NCI-H2107 treated with DMSO at 0.1 percent for 48 hours (cell line): Measurements from ENCODE around the gene ESRRB.

Experiments
- DNase-seq: peaks from one replicate; lab custom pipeline; 2025; ENCODE audit not compliant: unreplicated experiment; lab: John Stamatoyannopoulos, UW

ESRRB gene

GRCh38 chr14:76405627-76406026 lies 29.7 kb downstream of the ESRRB start:
- peak; percentile 54 for DNase-seq

DNA sequence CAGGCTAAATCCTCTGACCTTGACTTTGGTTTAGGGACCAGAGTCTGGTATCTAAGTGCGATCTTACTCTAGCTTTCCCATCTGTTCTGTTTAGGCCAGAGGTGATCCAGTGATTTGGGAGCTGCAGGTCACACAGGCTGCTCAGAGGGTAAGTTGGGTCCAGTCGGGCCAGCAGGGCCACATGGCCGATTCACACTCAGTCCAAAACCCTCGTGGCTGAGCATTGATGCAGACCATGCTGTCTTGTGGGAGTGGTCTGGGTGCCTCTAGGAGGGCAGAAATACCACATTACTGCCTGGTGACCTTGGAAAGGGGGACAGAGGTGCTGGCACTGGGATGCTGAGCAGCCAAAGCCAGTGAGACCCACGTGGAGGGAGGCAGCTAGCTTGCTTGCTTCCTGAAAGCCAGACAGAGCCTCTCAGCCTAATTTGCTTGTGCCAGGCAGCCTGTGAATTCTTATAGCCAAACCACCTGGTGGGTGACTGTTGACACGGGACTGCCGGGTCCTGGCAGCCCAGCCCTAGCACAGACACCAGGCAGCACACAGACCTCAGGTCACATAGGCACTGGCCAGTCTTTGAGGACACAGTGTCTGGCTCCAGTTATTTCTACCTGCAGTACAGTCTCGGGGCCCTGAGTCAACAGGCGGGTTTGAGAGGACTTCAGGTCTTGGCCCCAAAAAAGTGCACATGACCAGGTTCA lies 31.7 kb downstream of the ESRRB start:
- DNase-seq = no peak

GRCh38 chr14:76408877-76409276 lies 32.9 kb downstream of the ESRRB start:
- DNase-seq = no peak

DNA sequence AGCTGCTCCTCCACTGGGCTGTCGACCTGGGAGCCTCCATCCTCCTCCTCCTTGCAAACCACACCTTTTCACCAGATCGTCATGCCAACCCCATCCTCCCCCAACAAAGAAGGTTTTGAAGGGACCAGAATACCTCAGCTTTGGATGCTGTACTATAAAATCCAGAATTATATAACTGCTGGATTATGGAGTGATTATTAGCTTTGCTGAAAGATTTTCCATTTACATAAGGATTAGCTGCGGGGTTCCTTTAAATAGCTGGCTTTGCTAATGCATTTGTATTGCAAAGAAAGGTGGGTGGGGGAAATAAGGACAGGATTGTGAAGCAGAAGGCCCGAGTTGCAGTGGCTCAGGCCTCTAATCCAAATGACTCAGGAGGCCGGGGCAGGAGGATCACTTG lies 36.6 kb downstream of the ESRRB start:
- DNase-seq = no peak

- no peak for DNase-seq
Measured at GRCh38 chr14:76413106-76413961, 37.4 kb downstream of the ESRRB start.

GRCh38 chr14:76413962-76414600 lies 38.1 kb downstream of the ESRRB start:
- no peak for DNase-seq

DNA sequence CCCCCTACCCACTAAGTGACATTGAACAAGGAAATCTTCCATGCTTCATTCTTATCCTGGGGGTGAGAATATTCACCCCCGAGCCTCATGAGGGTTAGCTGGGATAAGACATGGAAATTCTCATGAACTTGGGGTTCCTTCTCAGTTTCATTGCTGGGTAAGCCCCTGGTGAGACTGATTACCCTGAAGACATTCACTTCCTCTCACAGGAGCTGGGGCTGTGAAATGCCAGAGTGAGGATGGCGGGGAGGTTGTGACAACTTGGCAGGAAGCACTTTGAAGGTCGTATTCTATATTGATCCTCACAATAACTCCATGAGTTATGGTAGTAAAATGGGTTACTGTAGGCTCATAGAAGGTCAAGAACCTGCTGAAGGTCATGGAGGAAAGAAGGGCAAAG lies 43.5 kb downstream of the ESRRB start:
- no peak for DNase-seq

DNA sequence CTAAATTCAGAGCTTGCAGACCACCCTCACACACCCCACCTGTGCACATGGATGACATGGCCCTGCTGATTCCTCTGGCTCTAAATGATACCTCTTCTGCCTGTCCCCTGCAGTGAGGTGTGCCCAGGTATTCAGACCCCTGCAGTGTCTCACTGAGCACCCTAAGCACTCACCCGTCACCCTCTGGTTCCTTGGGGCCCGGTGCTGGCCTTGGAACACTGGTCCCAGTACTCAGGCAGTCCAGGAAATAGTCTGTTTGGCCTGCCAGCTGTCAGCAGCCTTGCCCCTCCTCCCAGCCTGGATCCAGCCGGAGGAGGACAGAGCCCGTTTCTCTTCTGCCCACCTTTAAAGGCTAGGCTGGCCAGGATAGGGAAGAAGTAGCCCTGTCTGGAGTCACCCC lies 44.9 kb downstream of the ESRRB start:
- no peak for DNase-seq

- no peak for DNase-seq
Measured at GRCh38 chr14:76421662-76422061, 45.7 kb downstream of the ESRRB start.

DNA sequence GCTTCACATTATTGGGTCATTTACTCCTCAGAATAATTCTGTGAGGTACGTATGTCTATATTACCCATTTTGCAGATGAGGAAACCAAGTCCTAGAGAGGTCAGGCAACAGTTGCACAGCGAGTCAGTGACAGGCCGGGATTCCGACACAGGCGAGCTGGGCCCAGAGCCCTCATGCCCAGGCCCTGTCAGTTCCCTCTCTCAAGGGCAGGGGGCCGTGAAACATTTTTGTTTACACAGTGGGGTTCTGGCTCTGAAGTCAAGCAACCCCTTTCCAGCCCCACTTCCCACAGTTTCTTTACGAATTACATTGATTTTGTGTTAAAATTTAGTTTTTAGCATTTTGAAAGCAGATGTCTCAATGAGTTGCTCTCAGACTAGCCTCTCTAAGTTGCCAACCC lies 46.7 kb downstream of the ESRRB start:
- no peak for DNase-seq

- no peak for DNase-seq
Measured at GRCh38 chr14:76423534-76423933, 47.6 kb downstream of the ESRRB start.

DNA sequence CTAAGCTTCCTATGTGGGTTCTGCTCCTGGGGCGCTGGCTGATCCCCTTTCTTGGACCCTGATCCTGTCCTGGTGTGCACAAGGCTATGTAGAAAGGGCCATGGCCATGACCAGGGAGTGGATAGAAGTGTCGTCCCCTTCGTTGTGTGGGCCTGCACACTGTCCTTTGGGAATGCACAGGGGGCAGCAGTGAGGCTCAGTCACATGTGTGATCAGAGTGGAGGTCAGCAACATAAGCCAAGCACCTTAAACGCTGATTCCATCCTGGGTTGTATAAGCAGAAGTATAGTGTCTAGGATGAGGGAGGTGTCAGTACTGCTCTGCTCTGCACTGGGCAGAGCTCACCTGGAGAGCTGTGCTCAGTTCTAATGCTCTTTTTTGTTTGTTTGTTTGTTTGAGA lies 48.4 kb downstream of the ESRRB start:
- DNase-seq = no peak

- no peak for DNase-seq
Measured at GRCh38 chr14:76426161-76426696, 50.3 kb downstream of the ESRRB start.

GRCh38 chr14:76428611-76429010 lies 52.7 kb downstream of the ESRRB start:
- DNase-seq = no peak

DNA sequence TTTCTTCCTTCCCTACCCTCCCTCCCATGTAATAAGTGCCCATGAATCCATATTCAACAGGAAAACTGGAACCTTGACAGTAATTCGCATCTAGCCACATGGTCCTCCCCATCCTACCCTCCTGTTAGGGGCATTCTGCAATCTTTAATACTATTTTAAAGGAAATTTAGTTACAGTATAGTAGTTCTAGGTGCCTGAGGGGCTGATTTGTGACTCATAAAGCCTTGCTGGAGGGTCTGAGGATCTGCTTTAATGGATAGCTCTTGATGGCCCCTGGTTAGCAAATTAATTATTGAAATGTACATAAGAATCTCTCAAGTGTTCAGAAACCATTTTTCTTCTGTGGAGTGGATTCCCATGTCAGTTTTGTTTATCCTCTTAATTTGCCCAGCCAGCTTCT lies 54.1 kb downstream of the ESRRB start:
- no peak for DNase-seq

GRCh38 chr14:76430475-76430980 lies 54.6 kb downstream of the ESRRB start:
- no peak for DNase-seq

DNA sequence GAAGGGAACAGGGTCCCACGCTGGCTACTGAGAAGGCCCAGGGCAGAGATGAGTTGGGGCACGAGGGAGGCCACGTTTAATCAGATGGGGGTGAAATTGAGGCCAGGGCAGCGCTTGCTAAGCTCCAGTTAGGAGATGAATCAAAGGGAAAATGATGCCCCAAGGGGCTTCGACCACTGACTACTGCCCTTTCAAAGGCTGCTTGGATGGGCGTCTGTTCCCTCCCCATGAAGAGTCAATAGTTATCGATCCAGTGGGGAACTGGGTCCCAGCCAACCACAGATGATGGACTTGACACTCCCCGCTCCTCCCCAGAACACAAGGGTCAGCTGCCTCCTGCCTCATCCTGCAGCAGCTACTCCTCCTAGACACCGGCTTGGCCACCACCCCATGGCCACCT lies 55.6 kb downstream of the ESRRB start:
- no peak for DNase-seq

GRCh38 chr14:76432827-76433752 lies 57.2 kb downstream of the ESRRB start:
- DNase-seq = no peak

DNA sequence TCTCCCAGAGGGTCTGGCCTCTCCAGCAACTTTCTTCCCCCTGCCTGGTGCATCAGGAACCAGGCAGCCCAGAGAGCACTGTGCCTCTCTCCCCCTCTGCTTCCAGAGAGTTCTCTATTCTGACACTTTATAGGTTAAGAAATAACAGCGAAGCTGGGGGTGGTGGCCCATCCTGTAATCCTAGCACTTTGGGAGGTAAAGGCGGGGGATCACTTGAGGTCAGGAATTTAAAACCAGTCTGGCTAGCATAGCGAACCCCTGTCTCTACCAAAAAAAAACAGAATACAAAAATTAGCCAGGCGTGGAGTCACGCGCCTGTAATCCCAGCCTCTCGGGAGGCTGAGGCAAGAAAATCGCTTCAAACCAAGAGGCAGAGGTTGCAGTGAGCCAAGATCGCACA lies 58.3 kb downstream of the ESRRB start:
- DNase-seq = peak; percentile 26

DNA sequence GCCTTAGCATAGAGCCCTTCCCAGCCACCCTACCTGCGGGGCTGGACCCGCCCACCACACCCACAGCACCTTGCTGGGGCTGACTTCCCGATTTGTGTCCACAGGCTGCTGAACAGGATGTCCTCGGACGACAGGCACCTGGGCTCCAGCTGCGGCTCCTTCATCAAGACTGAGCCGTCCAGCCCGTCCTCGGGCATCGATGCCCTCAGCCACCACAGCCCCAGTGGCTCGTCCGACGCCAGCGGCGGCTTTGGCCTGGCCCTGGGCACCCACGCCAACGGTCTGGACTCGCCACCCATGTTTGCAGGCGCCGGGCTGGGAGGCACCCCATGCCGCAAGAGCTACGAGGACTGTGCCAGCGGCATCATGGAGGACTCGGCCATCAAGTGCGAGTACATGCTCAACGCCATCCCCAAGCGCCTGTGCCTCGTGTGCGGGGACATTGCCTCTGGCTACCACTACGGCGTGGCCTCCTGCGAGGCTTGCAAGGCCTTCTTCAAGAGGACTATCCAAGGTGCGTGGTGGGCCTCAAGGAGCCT lies 63.4 kb downstream of the ESRRB start:
- DNase-seq = no peak
